GM12878 (cell line): ENCODE measurements around the gene CRYBB2. TPM values are rescaled to one million over a fixed set of nuclear protein-coding genes. Genes with fewer than 3 reads are reported as not detected.

Experiments used
- ATAC-seq: fragments of 200-7000 bp; cut with Tn5 transposase; 3 replicates; pipeline ENCODE4 v1.9.1; 2020; ENCODE audit warnings: mild to moderate bottlenecking, moderate library complexity
- BruUV-seq: library from RNA; stranded (reverse); fragments of 400-500 nt; replicated peaks from 2 replicates; lab custom pipeline; 2021; lab: Mats Ljungman, UMichigan
- CTCF ChIA-PET: fragments of 300-600 bp; sonication (Branson Sonifier 250); formaldehyde crosslinking; extraction: SDS; loops from one replicate; lab custom pipeline; 2021; ENCODE audit warnings: inconsistent platforms; lab: Yijun Ruan, JAX
- POLR2A ChIA-PET: fragments of 350-600 bp; formaldehyde crosslinking; extraction: SDS; loops from one replicate; lab custom pipeline; 2021; ENCODE audit warnings: inconsistent platforms; lab: Charles Lee
- RAD21 ChIA-PET: fragments of 300-600 bp; sonication (Branson Sonifier 250); formaldehyde crosslinking; loops from one replicate; lab custom pipeline; 2023; ENCODE audit warnings: antibody characterized with exemption; ENCODE audit not compliant: unreplicated experiment; lab: Charles Lee
- SMC1A ChIA-PET: fragments of 300-600 bp; sonication (Branson Sonifier 250); formaldehyde crosslinking; loops from one replicate; lab custom pipeline; 2023; ENCODE audit not compliant: unreplicated experiment, uncharacterized antibody; lab: Charles Lee
- DNase-seq: peaks from one replicate; pipeline ENCODE4 v3.0.0-alpha.2; 2011; ENCODE audit warnings: low read depth, low spot score
- FAIRE-seq: peaks from 3 replicates; lab custom pipeline; 2011; peaks lifted over from hg19 to GRCh38; lab: Jason Lieb, UNC
- H2AFZ ChIP-seq: 2 replicates; pipeline ENCODE4 v1.6.0; 2011; ENCODE audit warnings: low read depth, low read length, control low read depth; ENCODE audit not compliant: control insufficient read depth
- H3K27ac ChIP-seq: 2 replicates; pipeline ENCODE4 v1.5.1; 2011; ENCODE audit warnings: control low read depth; ENCODE audit not compliant: control insufficient read depth, insufficient read depth
- H3K27me3 ChIP-seq, 2 experiments: replicated peaks in 1 of 2; 2 replicates each; pipeline versions ENCODE4 v1.6.0 to v1.6.1; 2011; ENCODE audit warnings: low read length in 1 of 2; ENCODE audit not compliant: control insufficient read depth in 2 of 2, insufficient read depth in 2 of 2
- H3K36me3 ChIP-seq, 2 experiments: 2 replicates each; pipeline ENCODE4 v1.5.1; 2011; ENCODE audit warnings: low read length in 1 of 2; ENCODE audit not compliant: control insufficient read depth in 2 of 2, insufficient read depth in 2 of 2
- H3K4me1 ChIP-seq: 2 replicates; pipeline ENCODE4 v1.6.1; 2011; ENCODE audit warnings: mild to moderate bottlenecking, low read length, moderate library complexity, mixed read lengths; ENCODE audit not compliant: control insufficient read depth, insufficient read depth
- H3K4me2 ChIP-seq: 2 replicates; pipeline ENCODE4 v1.6.0; 2011; ENCODE audit warnings: control low read depth; ENCODE audit not compliant: control insufficient read depth, insufficient read depth
- H3K4me3 ChIP-seq: fragments of 200-600 bp; sonication (generic); 2 replicates; pipeline ENCODE4 v1.5.1; 2016
- H3K79me2 ChIP-seq: 2 replicates; pipeline ENCODE4 v1.6.0; 2011; ENCODE audit warnings: low read length; ENCODE audit not compliant: control insufficient read depth, insufficient read depth
- H3K9ac ChIP-seq: 2 replicates; pipeline ENCODE4 v1.8.0; 2011; ENCODE audit warnings: low read length, control low read depth, mixed read lengths; ENCODE audit not compliant: control insufficient read depth, insufficient read depth
- H3K9me3 ChIP-seq: replicated peaks from 3 replicates; pipeline ENCODE4 v1.5.1; 2011; ENCODE audit warnings: mild to moderate bottlenecking, low read length; ENCODE audit not compliant: control insufficient read depth, insufficient read depth
- H4K20me1 ChIP-seq: 2 replicates; pipeline ENCODE4 v1.6.0; 2011; ENCODE audit not compliant: control insufficient read depth, insufficient read depth
- CHD2 ChIP-seq: IDR thresholded peaks from 2 replicates; pipeline ENCODE4 v1.6.1; 2011; ENCODE audit warnings: low read depth, low read length, improper control_type of control experiment, borderline replicate concordance
- CHD4 ChIP-seq: fragments of 200-600 bp; sonication (generic); IDR thresholded peaks from 2 replicates; pipeline ENCODE4 v1.6.1; 2016; ENCODE audit warnings: mild to moderate bottlenecking
- EGR1 ChIP-seq, 2 experiments: IDR thresholded peaks; 1 replicate in 1 of 2; 2 replicates in 1 of 2; pipeline ENCODE4 v1.6.1; 2011 to 2012; ENCODE audit warnings: low read depth in 2 of 2, low read length in 2 of 2, borderline replicate concordance in 1 of 2, mild to moderate bottlenecking in 1 of 2, moderate library complexity in 1 of 2
- KLF5 ChIP-seq: fragments of 450-650 bp; IDR thresholded peaks from 2 replicates; pipeline ENCODE4 v1.6.1; 2014; ENCODE audit warnings: mild to moderate bottlenecking; ENCODE audit not compliant: partially characterized antibody
- MEF2A ChIP-seq: IDR thresholded peaks from 2 replicates; pipeline ENCODE4 v1.6.1; 2011; ENCODE audit warnings: low read depth, mild to moderate bottlenecking, low read length, moderate library complexity; ENCODE audit not compliant: insufficient read depth
- MXI1 ChIP-seq: fragments of 150-350 bp; IDR thresholded peaks from 2 replicates; pipeline ENCODE4 v1.6.1; 2011; ENCODE audit warnings: low read depth, mild to moderate bottlenecking, inconsistent platforms, low read length, improper control_type of control experiment
- MYB ChIP-seq: fragments of 150-350 bp; IDR thresholded peaks from 2 replicates; pipeline ENCODE4 v1.6.1; 2014; ENCODE audit warnings: mild to moderate bottlenecking, low read depth, low read length, borderline replicate concordance
- NKRF ChIP-seq: fragments of 450-650 bp; conservative IDR thresholded peaks from 2 replicates; pipeline ENCODE4 v1.6.1; 2017; ENCODE audit warnings: mild to moderate bottlenecking, moderate library complexity
- RUNX3 ChIP-seq: IDR thresholded peaks from 2 replicates; pipeline ENCODE4 v1.6.1; 2012; ENCODE audit warnings: low read length, inconsistent platforms
- USF2 ChIP-seq: IDR thresholded peaks from 2 replicates; pipeline ENCODE4 v1.6.1; 2011; ENCODE audit warnings: low read depth, low read length, improper control_type of control experiment, borderline replicate concordance
- ZBTB11 ChIP-seq: fragments of 450-650 bp; formaldehyde crosslinking; IDR thresholded peaks from 2 replicates; pipeline ENCODE4 v1.5.0; 2022; ENCODE audit warnings: mild to moderate bottlenecking, missing genetic modification characterization
- ZNF274 ChIP-seq: IDR thresholded peaks from one replicate; pipeline ENCODE4 v1.8.0; 2011; ENCODE audit not compliant: insufficient read length, insufficient read depth
- ZNF622 ChIP-seq: fragments of 450-650 bp; IDR thresholded peaks from 2 replicates; pipeline ENCODE4 v1.6.1; 2017; ENCODE audit warnings: mild to moderate bottlenecking, inconsistent platforms
- WGBS: methylation state at CpG from one replicate; pipeline ENCODE4 v1.1.6; 2016; ENCODE audit warnings: low lambda C conversion rate; ENCODE audit not compliant: insufficient replicate concordance, insufficient coverage; ENCODE audit errors: missing lambda C conversion rate; 5-methylcytosine and 5-hydroxymethylcytosine counted together
- in situ Hi-C: fragments of 300-500 bp; cut with MboI; formaldehyde crosslinking; loops from 9 replicates; pipeline ENCODE4 v1.14.3; 2018; ENCODE audit warnings: mixed read lengths
- intact Hi-C: fragments of 100-400 bp; cut with micrococcal nuclease; formaldehyde crosslinking; loops from one replicate; pipeline ENCODE4 v1.14.2; 2022; ENCODE audit not compliant: unreplicated experiment
- polyA plus RNA-seq, 11 experiments: library from polyadenylated mRNA; depleted of rRNA in 4 of 11; unstranded in 6 of 11; stranded (reverse) in 5 of 11; fragments of >200 nt; fragmentation: Nextera tagmentation in 4 of 11; fragmentation: Illumina TruSeq in 1 of 11; extraction: Ambion mirVana in 4 of 11; extraction: Trizol in 1 of 11; gene quantifications; 1 replicate in 1 of 11; 2 replicates in 10 of 11; pipeline versions ENCODE4 v1.2.1 to v1.2.3, GENCODE V29; 2011 to 2016; ENCODE audit warnings: inconsistent platforms in 2 of 11, missing spikeins in 2 of 11, low read depth in 1 of 11
- total RNA-seq, 4 experiments: library from RNA; depleted of rRNA in 3 of 4; stranded (reverse); fragments of >200 nt in 3 of 4; fragmentation: Illumina TruSeq in 1 of 4; extraction: Trizol in 1 of 4; gene quantifications; 2 replicates each; pipeline versions ENCODE4 v1.2.1 to v1.2.3, GENCODE V29; 2013 to 2021
- TF ChIP-seq, protein P1 (sequence below): fragments of 450-650 bp; IDR thresholded peaks from 2 replicates; pipeline ENCODE4 v1.6.1; 2014; ENCODE audit warnings: mild to moderate bottlenecking

Gene CRYBB2
- total and polyA plus RNA-seq, 10 of the 15 experiments (the other 5 are each of a cell fraction or from before 2014, with no cell fraction given) = not detected

GRCh38 chr22:25216230-25216629 is 3.2 kb upstream of the CRYBB2 start:
- POLR2A ChIA-PET = no interaction called here
- DNase-seq (no peak), FAIRE-seq (no peak), ATAC-seq (no peak)
- RAD21 ChIA-PET = no interaction called here
- Histone ChIP-seq H3K4me1 (no peaks in the 10 kb centered on the region), H3K4me2 (no peak overlapping the region), H3K27me3 (no peaks in the 10 kb centered on the region), H3K27ac (no peak overlapping the region), H3K79me2 (no peaks in the 10 kb centered on the region), H3K4me3 (no peak overlapping the region), H3K9ac (no peak overlapping the region), H3K36me3 (no peaks in the 10 kb centered on the region), H3K9me3 (no peaks in the 10 kb centered on the region; the same call in 2 of the 3 replicates)
- no TSS peak for BruUV-seq
- SMC1A ChIA-PET = no interaction called here
- intact Hi-C loops (no loop called here), in situ Hi-C loops (no loop called here)
- CTCF ChIA-PET = no interaction called here
- no peak for TF ChIP-seq ZBTB11 (CRISPR knock-in tag)
- TF ChIP-seq ZNF274 = no peak
- no peak for TF ChIP-seq CHD2
- no peak for TF ChIP-seq CHD4
- TF ChIP-seq MXI1 = no peak
- no peak for TF ChIP-seq MEF2A
- no peak for TF ChIP-seq ZNF622
- TF ChIP-seq MYB = no peak
- TF ChIP-seq USF2 = no peak
- no peak for TF ChIP-seq EGR1 (IDR thresholded peaks at IDR 0.05; ENCODE audit: borderline replicate concordance in 1 of 2, low read depth in 2 of 2, low read length in 2 of 2)
- TF ChIP-seq, protein P1, sequence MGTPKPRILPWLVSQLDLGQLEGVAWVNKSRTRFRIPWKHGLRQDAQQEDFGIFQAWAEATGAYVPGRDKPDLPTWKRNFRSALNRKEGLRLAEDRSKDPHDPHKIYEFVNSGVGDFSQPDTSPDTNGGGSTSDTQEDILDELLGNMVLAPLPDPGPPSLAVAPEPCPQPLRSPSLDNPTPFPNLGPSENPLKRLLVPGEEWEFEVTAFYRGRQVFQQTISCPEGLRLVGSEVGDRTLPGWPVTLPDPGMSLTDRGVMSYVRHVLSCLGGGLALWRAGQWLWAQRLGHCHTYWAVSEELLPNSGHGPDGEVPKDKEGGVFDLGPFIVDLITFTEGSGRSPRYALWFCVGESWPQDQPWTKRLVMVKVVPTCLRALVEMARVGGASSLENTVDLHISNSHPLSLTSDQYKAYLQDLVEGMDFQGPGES = no peak
- TF ChIP-seq RUNX3 = no peak
- TF ChIP-seq NKRF = no peak
- no peak for TF ChIP-seq KLF5
- TF ChIP-seq, all 136 proteins: peak for 0
- Histone ChIP-seq H2AFZ (no peak overlapping the region), H4K20me1 (no peaks in the 10 kb centered on the region; the same call in 1 of the 2 replicates)
- 47% methylated on average over 2 of the region's 2 CpGs for WGBS
